Nephron progenitor cell (in vitro differentiated cells): ENCODE results near the gene GTPBP4.

Experiments
- DNase-seq: peaks from one replicate; pipeline ENCODE4 v3.0.0; 2021
- H3K27ac Mint-ChIP-seq: 2 replicates; pipeline ENCODE4 v1.8.0; 2021; ENCODE audit warnings: mild to moderate bottlenecking, moderate library complexity, mixed read lengths
- H3K27me3 Mint-ChIP-seq: 2 replicates; pipeline ENCODE4 v1.8.0; 2021; ENCODE audit warnings: mild to moderate bottlenecking, low read depth, mixed read lengths; ENCODE audit not compliant: poor library complexity
- H3K36me3 Mint-ChIP-seq: 2 replicates; pipeline ENCODE4 v1.8.0; 2021; ENCODE audit warnings: low read depth, mixed read lengths
- H3K4me1 Mint-ChIP-seq: 2 replicates; pipeline ENCODE4 v1.8.0; 2021; ENCODE audit warnings: mixed read lengths
- H3K4me3 Mint-ChIP-seq: 2 replicates; pipeline ENCODE4 v1.8.0; 2021; ENCODE audit warnings: mild to moderate bottlenecking, moderate library complexity, mixed read lengths
- H3K9me3 Mint-ChIP-seq: 2 replicates; pipeline ENCODE4 v1.8.0; 2021; ENCODE audit warnings: mild to moderate bottlenecking, moderate library complexity, mixed read lengths
- TF ChIP-seq, protein P1 (sequence below): fragments of 200-600 bp; sonication (generic); IDR thresholded peaks from 2 replicates; pipeline ENCODE4 v1.5.0; 2021; ENCODE audit warnings: antibody characterized with exemption

The GTPBP4 gene

DNA sequence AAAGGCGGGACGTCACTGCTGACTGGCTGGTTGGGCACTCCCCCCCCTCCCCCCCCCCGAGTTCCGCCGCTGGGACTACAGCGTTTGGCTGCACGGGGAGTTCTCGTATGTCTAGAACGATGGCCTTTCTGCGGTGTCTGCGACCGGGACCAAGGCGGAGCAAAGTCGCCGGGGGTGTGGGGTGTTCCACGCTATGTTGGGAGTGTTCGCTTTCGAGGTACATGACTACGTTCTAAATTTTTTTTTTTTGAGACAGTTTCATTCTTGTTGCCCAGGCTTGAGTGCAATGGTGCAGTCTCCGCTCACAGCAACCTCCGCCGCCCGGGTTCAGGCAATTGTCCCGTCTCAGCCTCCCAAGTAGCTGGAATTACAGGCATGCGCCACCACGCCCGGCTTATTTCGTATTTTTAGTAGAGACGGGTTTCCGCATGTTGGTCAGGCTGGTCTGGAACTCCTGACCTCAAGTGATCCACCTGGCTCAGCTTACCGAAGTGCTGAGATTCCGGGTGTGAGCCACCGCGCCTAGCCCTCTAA is 61.3 kb downstream of the GTPBP4 start:
- H3K36me3 Mint-ChIP-seq: peaks cover 60% of the 10 kb centered on the region
- no peak for DNase-seq
- no peaks in the 10 kb centered on the region for H3K9me3 Mint-ChIP-seq
- H3K27me3 Mint-ChIP-seq: no peaks in the 10 kb centered on the region
- H3K4me1 Mint-ChIP-seq: peaks cover 66% of the 10 kb centered on the region
- H3K27ac Mint-ChIP-seq: peak overlapping the region; percentile 100
- H3K4me3 Mint-ChIP-seq: peak overlapping the region; percentile 98
- TF ChIP-seq, protein P1, sequence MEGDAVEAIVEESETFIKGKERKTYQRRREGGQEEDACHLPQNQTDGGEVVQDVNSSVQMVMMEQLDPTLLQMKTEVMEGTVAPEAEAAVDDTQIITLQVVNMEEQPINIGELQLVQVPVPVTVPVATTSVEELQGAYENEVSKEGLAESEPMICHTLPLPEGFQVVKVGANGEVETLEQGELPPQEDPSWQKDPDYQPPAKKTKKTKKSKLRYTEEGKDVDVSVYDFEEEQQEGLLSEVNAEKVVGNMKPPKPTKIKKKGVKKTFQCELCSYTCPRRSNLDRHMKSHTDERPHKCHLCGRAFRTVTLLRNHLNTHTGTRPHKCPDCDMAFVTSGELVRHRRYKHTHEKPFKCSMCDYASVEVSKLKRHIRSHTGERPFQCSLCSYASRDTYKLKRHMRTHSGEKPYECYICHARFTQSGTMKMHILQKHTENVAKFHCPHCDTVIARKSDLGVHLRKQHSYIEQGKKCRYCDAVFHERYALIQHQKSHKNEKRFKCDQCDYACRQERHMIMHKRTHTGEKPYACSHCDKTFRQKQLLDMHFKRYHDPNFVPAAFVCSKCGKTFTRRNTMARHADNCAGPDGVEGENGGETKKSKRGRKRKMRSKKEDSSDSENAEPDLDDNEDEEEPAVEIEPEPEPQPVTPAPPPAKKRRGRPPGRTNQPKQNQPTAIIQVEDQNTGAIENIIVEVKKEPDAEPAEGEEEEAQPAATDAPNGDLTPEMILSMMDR: no peak

DNA sequence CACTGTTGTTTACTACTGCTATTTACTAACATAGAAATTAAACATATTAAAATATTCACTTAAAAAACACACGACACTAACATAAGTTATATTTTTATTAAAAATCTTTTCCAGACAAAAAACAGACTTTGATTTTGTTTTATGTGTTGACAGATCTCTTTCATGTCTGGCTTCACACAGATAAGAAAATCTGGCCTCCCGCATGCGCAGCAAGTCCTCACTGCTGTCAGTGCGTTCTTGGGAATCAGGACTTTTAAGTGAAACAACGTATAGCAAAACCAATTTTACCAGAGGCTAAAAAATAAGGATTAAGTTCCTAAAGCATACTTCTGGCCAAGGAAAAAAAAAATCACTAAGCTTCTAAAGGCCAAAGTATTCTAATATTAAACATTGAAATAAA is 61.9 kb downstream of the GTPBP4 start:
- H3K27ac Mint-ChIP-seq: peak overlapping the region; percentile 100
- peak; percentile 30 for DNase-seq
- H3K4me3 Mint-ChIP-seq: peak overlapping the region; percentile 98
- TF ChIP-seq, protein P1: no peak
- H3K27me3 Mint-ChIP-seq: no peaks in the 10 kb centered on the region
- no peaks in the 10 kb centered on the region for H3K9me3 Mint-ChIP-seq
- peaks cover 61% of the 10 kb centered on the region for H3K36me3 Mint-ChIP-seq
- peaks cover 66% of the 10 kb centered on the region for H3K4me1 Mint-ChIP-seq

DNA sequence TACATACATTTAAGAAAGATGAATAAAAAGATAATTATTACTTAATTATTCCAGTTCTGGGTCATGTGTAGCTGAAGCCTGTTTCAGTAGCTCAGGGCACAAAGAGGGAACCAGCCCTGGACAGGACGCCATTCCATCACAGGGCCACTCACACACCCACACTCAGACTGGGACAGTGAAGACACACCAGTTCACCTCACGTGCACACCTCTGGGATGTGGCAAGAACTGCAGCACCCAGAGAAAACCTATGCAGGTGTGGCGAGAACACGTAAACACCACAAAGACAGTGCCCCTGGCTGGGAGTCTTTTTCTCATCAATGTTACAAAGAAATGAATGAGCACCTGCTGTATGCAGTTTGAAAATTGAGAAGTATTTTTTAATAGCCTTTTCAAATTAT is 62.3 kb downstream of the GTPBP4 start:
- DNase-seq: no peak
- H3K36me3 Mint-ChIP-seq: peaks cover 59% of the 10 kb centered on the region
- H3K9me3 Mint-ChIP-seq: no peaks in the 10 kb centered on the region
- peak overlapping the region; percentile 98 for H3K4me3 Mint-ChIP-seq
- no peak overlapping the region for H3K27ac Mint-ChIP-seq
- TF ChIP-seq, protein P1: no peak
- peaks cover 66% of the 10 kb centered on the region for H3K4me1 Mint-ChIP-seq
- no peaks in the 10 kb centered on the region for H3K27me3 Mint-ChIP-seq

DNA sequence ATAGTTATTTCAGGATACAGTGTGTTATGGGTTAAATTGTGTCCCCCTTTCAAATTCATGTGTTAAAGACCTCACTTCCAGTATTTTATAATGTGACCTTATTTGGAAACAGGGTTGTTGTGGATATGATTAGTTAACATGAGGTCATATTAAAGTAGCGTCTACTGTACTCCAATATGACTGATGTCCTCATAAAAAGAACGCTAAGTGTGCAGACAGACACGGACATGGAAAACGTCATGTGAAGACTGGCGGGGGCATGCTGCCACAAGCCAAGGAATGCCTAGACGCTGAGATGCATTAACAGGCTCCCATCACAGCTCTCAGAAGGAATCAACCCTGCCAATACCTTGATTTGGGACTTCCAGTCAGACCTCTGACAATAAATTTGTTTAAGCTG is 66.5 kb downstream of the GTPBP4 start:
- Mint-ChIP-seq H3K27me3 (no peaks in the 10 kb centered on the region), H3K4me3 (peak overlapping the region; percentile 98), H3K36me3 (peaks cover 44% of the 10 kb centered on the region), H3K9me3 (no peaks in the 10 kb centered on the region), H3K4me1 (peaks cover 68% of the 10 kb centered on the region), H3K27ac (no peak overlapping the region)
- TF ChIP-seq, protein P1: no peak
- DNase-seq: no peak

DNA sequence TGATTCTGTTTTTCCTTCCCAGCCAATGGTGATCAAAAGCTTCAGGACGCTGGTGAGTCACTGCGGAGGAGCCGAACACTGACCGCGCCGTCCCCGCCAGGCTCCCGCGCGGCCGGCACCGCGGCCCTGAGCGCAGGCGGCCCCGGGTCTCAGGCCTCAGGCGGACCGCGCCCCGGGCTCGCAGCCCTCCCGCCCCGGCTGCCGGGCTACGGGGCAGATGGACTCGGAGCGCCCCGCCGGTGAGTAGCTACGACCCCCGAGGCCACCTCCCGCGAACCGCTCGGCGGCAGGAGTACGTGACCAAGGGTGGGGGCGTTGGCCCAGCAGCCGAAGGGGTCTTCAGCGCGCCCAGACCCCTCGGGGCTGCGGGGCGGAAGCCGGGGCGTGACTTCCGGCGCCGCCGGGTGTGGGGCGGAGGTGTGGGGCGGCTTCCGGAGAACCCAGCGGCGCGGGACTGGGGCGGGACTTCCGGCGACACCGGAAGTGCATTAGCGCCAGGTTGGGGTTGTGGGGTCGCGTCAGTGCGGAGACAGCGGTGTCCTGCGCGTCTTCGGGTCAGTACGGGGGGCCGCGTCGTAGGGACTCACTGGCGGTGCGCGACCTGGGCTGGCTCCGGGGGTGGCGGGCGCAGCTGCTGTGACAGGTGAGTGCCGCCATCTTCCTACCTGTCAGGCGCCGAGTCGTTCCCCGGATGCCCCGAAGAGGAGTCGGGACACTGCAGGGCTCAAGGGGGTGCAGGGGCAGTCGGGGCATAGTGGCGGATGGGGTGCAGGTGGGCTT is 68.3 kb downstream of the GTPBP4 start, which contains the start of gene WDR37:
TSS of gene WDR37 (plus strand) at position 60 of the 780 bp plus-strand sequence. CDS start 15,771 bp downstream, outside the sequence.
- Mint-ChIP-seq H3K27me3 (no peaks in the 10 kb centered on the region), H3K36me3 (peaks cover 35% of the 10 kb centered on the region), H3K27ac (peak within 1 kb of the TSS; percentile 98), H3K4me1 (peaks cover 53% of the 10 kb centered on the region), H3K9me3 (no peaks in the 10 kb centered on the region), H3K4me3 (peak within 1 kb of the TSS; percentile 98)
- peak; percentile 94 for DNase-seq
- TF ChIP-seq, protein P1: no peak
